RWPE2 (cell line): ENCODE measurements around the gene OR11L1.

Experiments
- ATAC-seq: fragments of 200-7000 bp; cut with Tn5 transposase; 3 replicates; pipeline ENCODE4 v1.9.1; 2021; ENCODE audit warnings: low read depth
- DNase-seq: peaks from one replicate; pipeline ENCODE4 v3.0.0-alpha.2; 2020; ENCODE audit warnings: low spot score
- H3K27ac ChIP-seq: fragments of 450-650 bp; 2 replicates; pipeline ENCODE4 v1.5.1; 2017; ENCODE audit warnings: mild to moderate bottlenecking; ENCODE audit not compliant: poor library complexity, severe bottlenecking
- H3K27me3 ChIP-seq: fragments of 250-450 bp; sonication (Bioruptor Pico); 2 replicates; pipeline ENCODE4 v1.5.1; 2021; ENCODE audit warnings: mild to moderate bottlenecking, moderate library complexity; ENCODE audit not compliant: insufficient read depth, poor library complexity, severe bottlenecking
- H3K36me3 ChIP-seq: fragments of 250-450 bp; sonication (Bioruptor Pico); 2 replicates; pipeline ENCODE4 v1.5.1; 2020; ENCODE audit warnings: low read depth, mild to moderate bottlenecking, moderate library complexity
- H3K4me1 ChIP-seq: fragments of 250-450 bp; sonication (Bioruptor Pico); 2 replicates; pipeline ENCODE4 v1.5.1; 2021; ENCODE audit warnings: mild to moderate bottlenecking, moderate library complexity; ENCODE audit not compliant: insufficient read depth, poor library complexity, severe bottlenecking
- H3K4me3 ChIP-seq: fragments of 250-450 bp; sonication (Bioruptor Pico); 2 replicates; pipeline ENCODE4 v1.5.1; 2021; ENCODE audit warnings: mild to moderate bottlenecking, moderate library complexity; ENCODE audit not compliant: severe bottlenecking
- H3K9me3 ChIP-seq: fragments of 250-450 bp; sonication (Bioruptor Pico); 2 replicates; pipeline ENCODE4 v1.5.1; 2021; ENCODE audit warnings: mild to moderate bottlenecking, moderate library complexity; ENCODE audit not compliant: severe bottlenecking
- CTCF ChIP-seq: fragments of 450-650 bp; IDR thresholded peaks from one replicate; pipeline ENCODE4 v1.5.1; 2017; ENCODE audit warnings: mild to moderate bottlenecking, moderate library complexity; ENCODE audit not compliant: poor library complexity, severe bottlenecking

OR11L1 gene

GRCh38 chr1:247824023-247824422 lies 17.7 kb downstream of the OR11L1 start, which contains the start of gene OR14A16:
OR14A16 (minus strand) TSS chr1:247824119; CDS start chr1:247815729, 8,390 bp downstream.
- H3K4me1 ChIP-seq = no peaks in the 10 kb centered on the region
- H3K4me3 ChIP-seq = no peak within 1 kb of the TSS
- TF ChIP-seq CTCF = no peak
- DNase-seq (no peak), ATAC-seq (no peak)
- H3K9me3 ChIP-seq = no peaks in the 10 kb centered on the region
- no peaks in the 10 kb centered on the region for H3K27me3 ChIP-seq
- H3K27ac ChIP-seq = no peak within 1 kb of the TSS
- H3K36me3 ChIP-seq = no peaks in the 10 kb centered on the region

- no peaks in the 10 kb centered on the region for H3K27me3 ChIP-seq
- no peaks in the 10 kb centered on the region for H3K36me3 ChIP-seq
- DNase-seq (no peak), ATAC-seq (no peak)
- no peaks in the 10 kb centered on the region for H3K9me3 ChIP-seq
- no peak overlapping the region for H3K4me3 ChIP-seq
- no peak overlapping the region for H3K27ac ChIP-seq
- no peak for TF ChIP-seq CTCF
- no peaks in the 10 kb centered on the region for H3K4me1 ChIP-seq
Observed at GRCh38 chr1:247822060-247822459, 19.6 kb downstream of the OR11L1 start.

GRCh38 chr1:247812637-247813036 lies 29.1 kb downstream of the OR11L1 start:
- DNase-seq (no peak), ATAC-seq (no peak)
- Histone ChIP-seq H3K27me3 (no peaks in the 10 kb centered on the region), H3K9me3 (no peaks in the 10 kb centered on the region), H3K27ac (no peak overlapping the region), H3K4me1 (no peaks in the 10 kb centered on the region), H3K4me3 (no peak overlapping the region), H3K36me3 (no peaks in the 10 kb centered on the region)
- TF ChIP-seq CTCF = no peak

- no peaks in the 10 kb centered on the region for H3K27me3 ChIP-seq
- no peak overlapping the region for H3K4me3 ChIP-seq
- H3K27ac ChIP-seq = no peak overlapping the region
- ATAC-seq (no peak), DNase-seq (no peak)
- H3K4me1 ChIP-seq = no peaks in the 10 kb centered on the region
- no peaks in the 10 kb centered on the region for H3K9me3 ChIP-seq
- no peak for TF ChIP-seq CTCF
- no peaks in the 10 kb centered on the region for H3K36me3 ChIP-seq
Observed at GRCh38 chr1:247797518-247797917, 44.2 kb downstream of the OR11L1 start.
